HG03066 (cell line): ENCODE results near the gene ZNF644.
A peak's percentile ranks its signal among the peaks of the same experiment; 100 is the strongest.

Source experiments
- ATAC-seq: cut with Tn5 transposase; IDR thresholded peaks from one replicate; pipeline ENCODE4 v1.9.1; 2021; ENCODE audit warnings: low read depth; ENCODE audit not compliant: unreplicated experiment

ZNF644 gene

GRCh38 chr1:91024481-91025119, 2.8 kb upstream of the ZNF644 start:
- ATAC-seq: no peak

GRCh38 chr1:91022518-91022929, 689 bp upstream of the ZNF644 start:
- no peak for ATAC-seq

- ATAC-seq: peak; percentile 39
These were observed 709 bp downstream of the ZNF644 start for GRCh38 chr1:91020967-91021685.

- no peak for ATAC-seq
These were observed 1.3 kb downstream of the ZNF644 start for GRCh38 chr1:91020486-91020885.

- ATAC-seq: no peak
These were observed 3.8 kb downstream of the ZNF644 start for GRCh38 chr1:91018006-91018405.

GRCh38 chr1:91015794-91016550, 5.9 kb downstream of the ZNF644 start:
- no peak for ATAC-seq

- no peak for ATAC-seq
These were observed 6.5 kb downstream of the ZNF644 start for GRCh38 chr1:91015358-91015780.

GRCh38 chr1:91014475-91014874, 7.4 kb downstream of the ZNF644 start:
- ATAC-seq: no peak

- no peak for ATAC-seq
These were observed 8.5 kb downstream of the ZNF644 start for GRCh38 chr1:91013302-91013701.

GRCh38 chr1:91012196-91012595, 9.6 kb downstream of the ZNF644 start:
- ATAC-seq: no peak

GRCh38 chr1:91011726-91012125, 10.1 kb downstream of the ZNF644 start:
- ATAC-seq: no peak

GRCh38 chr1:91007827-91008226, 14.0 kb downstream of the ZNF644 start:
- ATAC-seq: no peak

GRCh38 chr1:91007092-91007491, 14.7 kb downstream of the ZNF644 start:
- ATAC-seq: no peak

- ATAC-seq: no peak
These were observed 15.5 kb downstream of the ZNF644 start for GRCh38 chr1:91006113-91006908.

- ATAC-seq: no peak
These were observed 16.6 kb downstream of the ZNF644 start for GRCh38 chr1:91005285-91005684.

- ATAC-seq: no peak
These were observed 17.7 kb downstream of the ZNF644 start for GRCh38 chr1:91004145-91004544.

GRCh38 chr1:90996742-90997413, 25.0 kb downstream of the ZNF644 start:
- ATAC-seq: no peak

- ATAC-seq: no peak
These were observed 26.4 kb downstream of the ZNF644 start for GRCh38 chr1:90995311-90995894.

- no peak for ATAC-seq
These were observed 27.4 kb downstream of the ZNF644 start for GRCh38 chr1:90994461-90994860.

GRCh38 chr1:90993245-90993644, 28.6 kb downstream of the ZNF644 start:
- no peak for ATAC-seq
